ENCODE results near the gene BYSL.

Gene BYSL

DNA sequence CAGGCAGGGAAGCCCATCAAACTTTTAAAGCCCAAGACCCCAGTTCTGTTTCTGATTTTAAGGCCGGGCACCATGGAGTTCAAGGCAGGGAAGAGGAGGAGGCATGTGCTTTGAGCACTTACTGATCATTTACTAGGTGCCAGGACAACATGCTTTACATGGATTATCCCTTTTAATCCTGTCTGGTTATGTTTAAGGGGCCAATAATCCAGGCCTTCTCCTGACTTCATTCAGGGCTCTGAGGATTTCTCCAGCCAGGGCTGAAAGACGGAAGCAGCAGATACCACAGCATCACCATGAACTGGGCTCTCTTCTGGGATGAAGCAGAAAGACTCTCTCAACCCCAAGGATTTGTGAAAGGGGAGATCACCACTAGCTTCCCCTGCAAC, 16.2 kb downstream of the BYSL start:
- H3K9me3 ChIP-seq (ENCODE audit: severe bottlenecking) = no peaks in the 10 kb centered on the region
- TF ChIP-seq, protein P1, sequence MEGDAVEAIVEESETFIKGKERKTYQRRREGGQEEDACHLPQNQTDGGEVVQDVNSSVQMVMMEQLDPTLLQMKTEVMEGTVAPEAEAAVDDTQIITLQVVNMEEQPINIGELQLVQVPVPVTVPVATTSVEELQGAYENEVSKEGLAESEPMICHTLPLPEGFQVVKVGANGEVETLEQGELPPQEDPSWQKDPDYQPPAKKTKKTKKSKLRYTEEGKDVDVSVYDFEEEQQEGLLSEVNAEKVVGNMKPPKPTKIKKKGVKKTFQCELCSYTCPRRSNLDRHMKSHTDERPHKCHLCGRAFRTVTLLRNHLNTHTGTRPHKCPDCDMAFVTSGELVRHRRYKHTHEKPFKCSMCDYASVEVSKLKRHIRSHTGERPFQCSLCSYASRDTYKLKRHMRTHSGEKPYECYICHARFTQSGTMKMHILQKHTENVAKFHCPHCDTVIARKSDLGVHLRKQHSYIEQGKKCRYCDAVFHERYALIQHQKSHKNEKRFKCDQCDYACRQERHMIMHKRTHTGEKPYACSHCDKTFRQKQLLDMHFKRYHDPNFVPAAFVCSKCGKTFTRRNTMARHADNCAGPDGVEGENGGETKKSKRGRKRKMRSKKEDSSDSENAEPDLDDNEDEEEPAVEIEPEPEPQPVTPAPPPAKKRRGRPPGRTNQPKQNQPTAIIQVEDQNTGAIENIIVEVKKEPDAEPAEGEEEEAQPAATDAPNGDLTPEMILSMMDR (IDR thresholded peaks at IDR 0.05; ENCODE audit: poor library complexity, severe bottlenecking) = no peak
- peak overlapping the region; percentile 85 for H3K27ac ChIP-seq (ENCODE audit: poor library complexity, severe bottlenecking)
- H3K4me1 ChIP-seq (ENCODE audit: insufficient read depth, poor library complexity, severe bottlenecking) = peaks cover 15% of the 10 kb centered on the region
- no peaks in the 10 kb centered on the region for H3K27me3 ChIP-seq (ENCODE audit: insufficient read depth, poor library complexity, severe bottlenecking)
- H3K4me3 ChIP-seq (ENCODE audit: severe bottlenecking) = no peak overlapping the region
- DNase-seq (ENCODE audit: low spot score) (no peak), ATAC-seq (ENCODE audit: low read depth) (no peak)
- peaks cover 56% of the 10 kb centered on the region for H3K36me3 ChIP-seq (ENCODE audit: low read depth)

DNA sequence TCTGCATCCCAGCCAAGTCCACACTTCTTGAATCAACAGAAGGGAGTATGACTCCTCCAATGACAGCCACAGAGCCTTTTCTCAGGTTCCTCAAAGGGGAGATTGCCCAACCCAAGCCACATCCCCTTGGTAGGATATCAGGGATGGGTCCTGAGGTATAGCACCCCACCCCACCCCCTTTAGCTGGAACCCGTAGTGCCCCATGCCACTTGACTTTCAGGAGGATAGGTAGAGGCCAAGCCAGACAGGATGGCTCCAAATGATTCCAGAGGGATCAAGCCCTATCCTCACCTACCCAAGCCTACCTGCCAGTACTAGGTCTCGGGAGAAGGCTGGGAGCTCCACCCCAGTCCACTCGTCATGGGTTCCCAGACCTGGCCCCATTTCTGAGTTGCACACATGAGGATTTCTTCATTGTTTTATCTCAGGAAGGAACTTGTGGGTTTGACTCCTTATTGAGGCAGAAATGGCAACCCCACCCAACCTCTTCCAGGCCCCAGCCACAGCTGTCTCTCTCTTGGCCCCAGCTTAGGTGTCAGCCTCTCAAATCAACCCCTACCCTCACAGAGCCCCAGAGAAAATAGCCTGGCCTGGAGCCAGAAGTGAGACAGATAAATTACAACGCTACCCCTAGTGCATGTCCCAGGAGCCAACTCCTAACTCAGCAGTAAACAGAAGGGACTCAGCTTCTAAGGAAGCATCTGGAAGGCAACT, 16.7 kb downstream of the BYSL start:
- H3K9me3 ChIP-seq (ENCODE audit: severe bottlenecking) = no peaks in the 10 kb centered on the region
- peaks cover 16% of the 10 kb centered on the region for H3K4me1 ChIP-seq (ENCODE audit: insufficient read depth, poor library complexity, severe bottlenecking)
- no peak overlapping the region for H3K4me3 ChIP-seq (ENCODE audit: severe bottlenecking)
- TF ChIP-seq, protein P1 (IDR thresholded peaks at IDR 0.05; ENCODE audit: poor library complexity, severe bottlenecking) = no peak
- no peak for DNase-seq (ENCODE audit: low spot score)
- ATAC-seq (ENCODE audit: low read depth) = no peak
- H3K36me3 ChIP-seq (ENCODE audit: low read depth) = peaks cover 50% of the 10 kb centered on the region
- H3K27me3 ChIP-seq (ENCODE audit: insufficient read depth, poor library complexity, severe bottlenecking) = no peaks in the 10 kb centered on the region
- peak overlapping the region; percentile 85 for H3K27ac ChIP-seq (ENCODE audit: poor library complexity, severe bottlenecking)

DNA sequence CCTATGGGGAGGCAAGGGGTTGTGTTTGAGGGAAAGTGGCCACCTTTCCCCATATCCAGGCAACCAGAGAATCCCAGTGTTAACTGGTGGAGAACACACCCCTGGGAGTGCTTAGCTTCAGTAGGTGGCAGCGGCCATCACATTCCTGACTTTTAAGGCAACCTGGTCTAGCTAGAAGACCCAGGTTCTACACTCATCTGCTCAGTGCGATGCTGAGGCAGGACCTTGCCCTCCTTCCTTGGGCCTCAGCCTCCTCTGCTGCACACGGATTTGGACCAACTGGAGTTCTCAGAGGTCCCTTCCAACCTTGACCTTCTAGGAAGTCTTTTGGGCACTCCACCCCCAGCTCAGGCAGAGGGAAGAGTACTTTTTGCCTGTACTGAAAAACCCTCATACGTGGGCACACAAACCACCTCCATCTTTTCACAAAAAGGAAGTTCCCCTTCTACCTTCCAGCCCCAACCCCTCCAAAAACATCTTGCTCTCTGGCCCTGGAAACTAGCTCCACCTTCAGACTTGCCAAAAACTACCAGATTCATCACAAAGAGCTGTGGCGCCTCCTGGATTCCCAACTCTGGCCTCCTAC, 17.4 kb downstream of the BYSL start:
- Histone ChIP-seq H3K36me3 (ENCODE audit: low read depth) (peaks cover 44% of the 10 kb centered on the region), H3K27ac (ENCODE audit: poor library complexity, severe bottlenecking) (peak overlapping the region; percentile 85), H3K4me3 (ENCODE audit: severe bottlenecking) (no peak overlapping the region), H3K4me1 (ENCODE audit: insufficient read depth, poor library complexity, severe bottlenecking) (peaks cover 16% of the 10 kb centered on the region), H3K9me3 (ENCODE audit: severe bottlenecking) (no peaks in the 10 kb centered on the region), H3K27me3 (ENCODE audit: insufficient read depth, poor library complexity, severe bottlenecking) (no peaks in the 10 kb centered on the region)
- ATAC-seq (ENCODE audit: low read depth) (no peak), DNase-seq (ENCODE audit: low spot score) (no peak)
- TF ChIP-seq, protein P1 (IDR thresholded peaks at IDR 0.05; ENCODE audit: poor library complexity, severe bottlenecking) = no peak

DNA sequence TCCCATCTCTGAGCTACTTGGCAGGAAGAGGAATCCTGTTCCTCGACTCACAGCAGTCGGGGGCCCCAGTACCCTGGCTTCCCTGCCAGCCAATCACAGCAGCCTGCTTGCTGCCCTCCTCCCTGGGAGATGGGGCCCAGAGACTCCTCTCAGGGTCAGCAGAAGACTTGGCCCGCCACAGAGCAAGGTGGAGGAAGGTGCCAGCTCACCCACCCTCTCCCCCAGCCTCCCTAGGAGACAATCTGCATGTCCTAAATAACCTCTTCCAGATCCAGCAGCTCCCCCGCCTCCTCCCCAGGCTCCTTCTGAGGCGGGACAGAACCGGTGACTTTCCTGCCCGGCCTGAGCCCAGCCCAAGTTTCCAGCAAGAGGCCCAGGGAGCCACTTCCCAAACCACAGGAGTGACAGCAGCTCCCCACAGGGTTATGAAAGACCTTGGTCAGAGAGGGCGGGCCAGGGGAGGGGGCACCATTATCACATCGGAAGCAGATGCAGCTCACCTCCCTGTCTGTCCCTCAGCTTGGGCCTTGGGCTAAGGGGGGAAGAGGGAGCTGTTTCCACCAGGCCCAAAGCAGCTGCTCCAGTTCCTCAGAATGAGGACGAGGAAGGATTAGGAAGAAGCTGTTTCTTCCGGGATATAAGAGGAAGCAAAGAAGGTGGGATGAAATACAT, 18.0 kb downstream of the BYSL start:
- Histone ChIP-seq H3K4me1 (ENCODE audit: insufficient read depth, poor library complexity, severe bottlenecking) (peaks cover 16% of the 10 kb centered on the region), H3K27me3 (ENCODE audit: insufficient read depth, poor library complexity, severe bottlenecking) (no peaks in the 10 kb centered on the region), H3K4me3 (ENCODE audit: severe bottlenecking) (no peak overlapping the region), H3K27ac (ENCODE audit: poor library complexity, severe bottlenecking) (peak overlapping the region; percentile 85), H3K9me3 (ENCODE audit: severe bottlenecking) (no peaks in the 10 kb centered on the region), H3K36me3 (ENCODE audit: low read depth) (peaks cover 38% of the 10 kb centered on the region)
- DNase-seq (ENCODE audit: low spot score) (no peak), ATAC-seq (ENCODE audit: low read depth) (0 out of 3 replicates have a peak, but pooled peaks have one; percentile 0)
- TF ChIP-seq, protein P1 (IDR thresholded peaks at IDR 0.05; ENCODE audit: poor library complexity, severe bottlenecking) = no peak

All from RWPE2 (cell line).